ENCODE results near the gene CEP128.

CEP128 gene

GRCh38 chr14:80448267-80448666 is 493.3 kb downstream of the CEP128 start:
- no peak overlapping the region for H3K4me3 ChIP-seq (ENCODE audit: low read depth, low read length)
- TF ChIP-seq CTCF (IDR thresholded peaks at IDR 0.05; ENCODE audit: control insufficient read depth, extremely low read depth, insufficient read depth) = no peak
- peak; percentile 65 for DNase-seq (ENCODE audit: low read depth)

- no peak for DNase-seq (ENCODE audit: low read depth)
- TF ChIP-seq CTCF (IDR thresholded peaks at IDR 0.05; ENCODE audit: control insufficient read depth, extremely low read depth, insufficient read depth) = no peak
- no peak overlapping the region for H3K4me3 ChIP-seq (ENCODE audit: low read depth, low read length)
These were observed 494.1 kb downstream of the CEP128 start for GRCh38 chr14:80447392-80447791.

Measured in LNCaP clone FGC (cell line).